Kidney (tissue), 14 donors: Measurements from ENCODE around the gene CTNNB1. TPM values are rescaled to one million over a fixed set of nuclear protein-coding genes. Genes with fewer than 3 reads are reported as not detected.

Experiments used
- DNase-seq, 5 donors: peaks; one replicate each; pipeline ENCODE4 v3.0.0-alpha.2; 2013 to 2020
- FAIRE-seq: peaks from 2 replicates; lab custom pipeline; 2012; peaks lifted over from hg19 to GRCh38; lab: Jason Lieb, UNC
- H3K27ac ChIP-seq, 2 donors: one replicate each; pipeline ENCODE4 v1.7.0; 2013; ENCODE audit warnings: low read depth in 2 of 2, low read length in 2 of 2, inconsistent platforms in 1 of 2
- H3K27me3 ChIP-seq: one replicate; pipeline ENCODE4 v1.7.1; 2013; ENCODE audit warnings: low read length, inconsistent platforms; ENCODE audit not compliant: control insufficient read depth, insufficient read depth
- H3K36me3 ChIP-seq, 3 donors: one replicate each; pipeline versions ENCODE4 v1.7.0 to v1.7.1; 2013; ENCODE audit warnings: low read length in 3 of 3, control low read depth in 1 of 3, inconsistent platforms in 1 of 3; ENCODE audit not compliant: insufficient read depth in 3 of 3, control insufficient read depth in 2 of 3
- H3K4me1 ChIP-seq, 3 donors: one replicate each; pipeline versions ENCODE4 v1.7.0 to v1.7.1; 2013; ENCODE audit warnings: low read length in 3 of 3, inconsistent platforms in 1 of 3, low read depth in 1 of 3; ENCODE audit not compliant: control insufficient read depth in 2 of 3, insufficient read depth in 2 of 3
- H3K4me3 ChIP-seq, 3 donors: one replicate each; pipeline versions ENCODE4 v1.7.0 to v1.8.1; 2013; ENCODE audit warnings: low read length in 3 of 3, control low read depth in 1 of 3, inconsistent platforms in 1 of 3
- H3K9ac ChIP-seq, 3 donors: one replicate each; pipeline versions ENCODE4 v1.7.0 to v1.7.1; 2013; ENCODE audit warnings: low read length in 3 of 3, control low read depth in 1 of 3, inconsistent platforms in 1 of 3
- H3K9me3 ChIP-seq, 3 donors: one replicate each; pipeline versions ENCODE4 v1.7.0 to v1.7.1; 2013; ENCODE audit warnings: low read length in 3 of 3, control low read depth in 1 of 3, inconsistent platforms in 1 of 3; ENCODE audit not compliant: control insufficient read depth in 2 of 3, insufficient read depth in 1 of 3
- CTCF ChIP-seq: IDR thresholded peaks from 3 replicates; pipeline ENCODE4 v1.5.1; 2012; ENCODE audit warnings: mild to moderate bottlenecking, moderate library complexity, borderline replicate concordance; ENCODE audit not compliant: insufficient read depth; ENCODE audit errors: extremely low read depth
- intact Hi-C: fragments of 100-400 bp; cut with DNase I; formaldehyde crosslinking; loops from one replicate; pipeline ENCODE4 v1.11.1; 2022
- polyA plus RNA-seq: library from polyadenylated mRNA; stranded (reverse); fragments of 350-450 nt; fragmentation: Illumina TruSeq; extraction: RNeasy Lipid Tissue Mini Kit (QIAGEN cat#74804); gene quantifications from one replicate; pipeline ENCODE4 v1.2.3, GENCODE V29; 2014; ENCODE audit warnings: low read depth, low replicate concordance; ENCODE audit not compliant: insufficient read depth
- total RNA-seq: library from RNA; stranded (reverse); fragmentation: NEBNext Ultra II Directional; extraction: Animal tissue kit (Norgen Biotek cat#: 25700); gene quantifications from one replicate; pipeline ENCODE4 v1.2.1, GENCODE V29; 2021
- donor health status: control.
- donor health status: control.
- donor health status: control.
- donor health status: control.
- donor health status: control.
- donor health status: DM: yes; HTN: yes; CAD: no.
- donor health status: Normal renal cell carcinoma (clear cell type).

CTNNB1 gene
- total and polyA plus RNA-seq, 2 donors from 2014 or later = 97.0 to 329 TPM

GRCh38 chr3:41272667-41273066, 73.4 kb downstream of the CTNNB1 start:
- no peaks in the 10 kb centered on the region for H3K27me3 ChIP-seq
- H3K4me3 ChIP-seq = no peak overlapping the region

GRCh38 chr3:41274944-41275668, 75.8 kb downstream of the CTNNB1 start:
- intact Hi-C loops = no loop called here
- FAIRE-seq = no peak
- no peak for TF ChIP-seq CTCF

More at GRCh38 chr3:41272667-41273066, 73.4 kb downstream of the CTNNB1 start:
- Histone ChIP-seq H3K27ac (no peak overlapping the region), H3K9me3 (peaks cover 0 to 6% (median 3%) of the 10 kb centered on the region in 3 donors), H3K4me1 (no peaks in the 10 kb centered on the region), H3K9ac (no peak overlapping the region), H3K36me3 (no peaks in the 10 kb centered on the region)
- no peak for TF ChIP-seq CTCF
- FAIRE-seq = no peak
- DNase-seq = no peak
- intact Hi-C loops = no loop called here

GRCh38 chr3:41276191-41276590, 76.9 kb downstream of the CTNNB1 start:
- FAIRE-seq (no peak), DNase-seq (no peak)
- H3K36me3 ChIP-seq = no peaks in the 10 kb centered on the region
- TF ChIP-seq CTCF = no peak
- H3K27me3 ChIP-seq = no peaks in the 10 kb centered on the region
- H3K9ac ChIP-seq = no peak overlapping the region
- no peaks in the 10 kb centered on the region for H3K4me1 ChIP-seq
- H3K27ac ChIP-seq = no peak overlapping the region
- no peak overlapping the region for H3K4me3 ChIP-seq
- peaks cover 0 to 6% (median 3%) of the 10 kb centered on the region in 3 donors for H3K9me3 ChIP-seq
- intact Hi-C loops = no loop called here

More at GRCh38 chr3:41274944-41275668, 75.8 kb downstream of the CTNNB1 start:
- no peak overlapping the region for H3K4me3 ChIP-seq
- no peaks in the 10 kb centered on the region for H3K4me1 ChIP-seq
- no peaks in the 10 kb centered on the region for H3K27me3 ChIP-seq
- H3K9ac ChIP-seq = no peak overlapping the region
- no peaks in the 10 kb centered on the region for H3K36me3 ChIP-seq
- DNase-seq = peak in 1 of 5 donors; percentile 19
- H3K27ac ChIP-seq = no peak overlapping the region
- H3K9me3 ChIP-seq = peaks cover 0 to 6% (median 3%) of the 10 kb centered on the region in 3 donors
